ENCODE data around the gene LIX1.

DNA sequence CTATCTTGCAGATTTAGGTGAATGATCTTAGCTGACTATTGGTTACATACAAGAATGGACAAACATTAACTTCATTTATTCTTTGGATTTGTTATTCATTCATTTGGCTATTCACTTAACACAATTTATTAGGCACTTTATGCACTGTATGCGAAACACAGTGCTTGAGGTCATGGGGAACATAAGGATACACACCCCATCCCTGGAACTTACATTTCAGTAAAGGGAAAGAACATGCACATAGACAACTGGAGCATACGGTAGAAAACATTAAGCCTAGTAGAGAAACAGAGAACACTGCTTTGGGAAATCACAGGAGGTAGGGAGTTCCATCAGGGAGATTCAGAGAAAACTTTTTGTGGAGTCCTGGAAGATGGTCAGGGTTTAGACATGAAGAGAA, 22.2 kb downstream of the LIX1 start:
- TF ChIP-seq, protein P1, sequence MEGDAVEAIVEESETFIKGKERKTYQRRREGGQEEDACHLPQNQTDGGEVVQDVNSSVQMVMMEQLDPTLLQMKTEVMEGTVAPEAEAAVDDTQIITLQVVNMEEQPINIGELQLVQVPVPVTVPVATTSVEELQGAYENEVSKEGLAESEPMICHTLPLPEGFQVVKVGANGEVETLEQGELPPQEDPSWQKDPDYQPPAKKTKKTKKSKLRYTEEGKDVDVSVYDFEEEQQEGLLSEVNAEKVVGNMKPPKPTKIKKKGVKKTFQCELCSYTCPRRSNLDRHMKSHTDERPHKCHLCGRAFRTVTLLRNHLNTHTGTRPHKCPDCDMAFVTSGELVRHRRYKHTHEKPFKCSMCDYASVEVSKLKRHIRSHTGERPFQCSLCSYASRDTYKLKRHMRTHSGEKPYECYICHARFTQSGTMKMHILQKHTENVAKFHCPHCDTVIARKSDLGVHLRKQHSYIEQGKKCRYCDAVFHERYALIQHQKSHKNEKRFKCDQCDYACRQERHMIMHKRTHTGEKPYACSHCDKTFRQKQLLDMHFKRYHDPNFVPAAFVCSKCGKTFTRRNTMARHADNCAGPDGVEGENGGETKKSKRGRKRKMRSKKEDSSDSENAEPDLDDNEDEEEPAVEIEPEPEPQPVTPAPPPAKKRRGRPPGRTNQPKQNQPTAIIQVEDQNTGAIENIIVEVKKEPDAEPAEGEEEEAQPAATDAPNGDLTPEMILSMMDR (IDR thresholded peaks at IDR 0.05; ENCODE audit: low read length): no peak
- no peak for TF ChIP-seq EZH2 (IDR thresholded peaks at IDR 0.05; ENCODE audit: borderline replicate concordance, low read length)

Measured in OCI-LY1 (cell line).